IMR-90 (cell line): ENCODE measurements around the gene DENND1B. TPM values are rescaled to one million over a fixed set of nuclear protein-coding genes. Genes with fewer than 3 reads are reported as not detected.

Experiments used
- ATAC-seq: fragments of 200-7000 bp; cut with Tn5 transposase; 2 replicates; pipeline ENCODE4 v1.9.1; 2020; ENCODE audit warnings: low read depth, mild to moderate bottlenecking, moderate library complexity
- BruUV-seq: library from RNA; stranded (reverse); fragments of 400-500 nt; replicated peaks from 2 replicates; lab custom pipeline; 2021; lab: Mats Ljungman, UMichigan
- CTCF ChIA-PET: fragments of 300-600 bp; formaldehyde crosslinking; extraction: SDS; loops from one replicate; lab custom pipeline; 2021; ENCODE audit warnings: antibody characterized with exemption; lab: Yijun Ruan, JAX
- POLR2A ChIA-PET: fragments of 300-600 bp; sonication (Branson Sonifier 250); formaldehyde crosslinking; loops from one replicate; lab custom pipeline; 2022; ENCODE audit warnings: antibody characterized with exemption; ENCODE audit not compliant: unreplicated experiment; lab: Charles Lee
- DNase-seq: peaks from one replicate; pipeline ENCODE4 v3.0.0; 2013
- H2AFZ ChIP-seq: replicated peaks from 2 replicates; pipeline ENCODE3; 2013; ENCODE audit warnings: low read length, mild to moderate bottlenecking; ENCODE audit not compliant: poor library complexity
- H2AK5ac ChIP-seq: 2 replicates; pipeline ENCODE4 v1.6.1; 2013; ENCODE audit warnings: low read depth, low read length, inconsistent platforms
- H2AK9ac ChIP-seq: replicated peaks from 2 replicates; pipeline ENCODE3; 2013; ENCODE audit warnings: mild to moderate bottlenecking, low read depth, low read length, moderate library complexity; ENCODE audit not compliant: poor library complexity
- H2BK120ac ChIP-seq: 2 replicates; pipeline ENCODE4 v1.6.1; 2013; ENCODE audit warnings: low read depth, low read length, inconsistent platforms
- H2BK15ac ChIP-seq: 3 replicates; pipeline ENCODE4 v1.6.1; 2013; ENCODE audit warnings: low read depth, low read length, inconsistent platforms
- H2BK20ac ChIP-seq: 2 replicates; pipeline ENCODE4 v1.6.1; 2013; ENCODE audit warnings: low read depth, mild to moderate bottlenecking, inconsistent platforms, low read length, moderate library complexity
- H2BK5ac ChIP-seq: 2 replicates; pipeline ENCODE4 v1.6.1; 2013; ENCODE audit warnings: mild to moderate bottlenecking, low read depth, low read length, inconsistent platforms; ENCODE audit not compliant: poor library complexity, severe bottlenecking
- H3K14ac ChIP-seq: replicated peaks from 2 replicates; pipeline ENCODE4 v1.6.1; 2013; ENCODE audit warnings: low read depth, low read length, inconsistent platforms
- H3K18ac ChIP-seq: 2 replicates; pipeline ENCODE4 v1.6.1; 2013; ENCODE audit warnings: low read depth, low read length, control low read depth
- H3K23ac ChIP-seq: 2 replicates; pipeline ENCODE4 v1.6.1; 2013; ENCODE audit warnings: low read depth, low read length, inconsistent platforms
- H3K27ac ChIP-seq: 2 replicates; pipeline ENCODE4 v1.5.1; 2013; ENCODE audit warnings: mild to moderate bottlenecking, control low read depth, low read length; ENCODE audit not compliant: insufficient read depth
- H3K27me3 ChIP-seq: 2 replicates; pipeline ENCODE4 v1.6.1; 2013; ENCODE audit warnings: low read length; ENCODE audit not compliant: control insufficient read depth, insufficient read depth
- H3K36me3 ChIP-seq: 2 replicates; pipeline ENCODE4 v1.6.1; 2013; ENCODE audit warnings: low read length, mixed read lengths; ENCODE audit not compliant: control insufficient read depth, insufficient read depth
- H3K4ac ChIP-seq: 2 replicates; pipeline ENCODE4 v1.6.1; 2013; ENCODE audit warnings: low read depth, low read length, inconsistent platforms
- H3K4me1 ChIP-seq: 2 replicates; pipeline ENCODE4 v1.6.1; 2013; ENCODE audit warnings: low read length, mixed read lengths; ENCODE audit not compliant: control insufficient read depth, insufficient read depth
- H3K4me2 ChIP-seq: 2 replicates; pipeline ENCODE4 v1.6.1; 2013; ENCODE audit warnings: low read depth, mild to moderate bottlenecking, control low read depth, low read length, moderate library complexity
- H3K4me3 ChIP-seq: 2 replicates; pipeline ENCODE4 v1.5.1; 2013; ENCODE audit warnings: low read depth, mild to moderate bottlenecking, control low read depth, low read length, moderate library complexity; ENCODE audit not compliant: insufficient read depth
- H3K56ac ChIP-seq: 2 replicates; pipeline ENCODE4 v1.6.1; 2013; ENCODE audit warnings: low read length, inconsistent platforms; ENCODE audit not compliant: insufficient read depth; ENCODE audit errors: extremely low read depth
- H3K79me1 ChIP-seq, 2 experiments: 2 replicates each; pipeline ENCODE4 v1.6.1; 2013; ENCODE audit warnings: low read length in 2 of 2, inconsistent platforms in 1 of 2, low read depth in 1 of 2
- H3K9ac ChIP-seq: 2 replicates; pipeline ENCODE4 v1.6.1; 2013; ENCODE audit warnings: low read depth, low read length, control low read depth
- H3K9me1 ChIP-seq: 2 replicates; pipeline ENCODE4 v1.6.1; 2013; ENCODE audit warnings: low read length, inconsistent platforms; ENCODE audit not compliant: insufficient read depth
- H3K9me3 ChIP-seq: 2 replicates; pipeline ENCODE4 v1.6.1; 2013; ENCODE audit warnings: low read length; ENCODE audit not compliant: control insufficient read depth, insufficient read depth
- H4K20me1 ChIP-seq: 2 replicates; pipeline ENCODE4 v1.6.1; 2013; ENCODE audit warnings: low read length, inconsistent platforms; ENCODE audit not compliant: insufficient read depth
- H4K5ac ChIP-seq: 2 replicates; pipeline ENCODE4 v1.6.1; 2013; ENCODE audit warnings: mild to moderate bottlenecking, low read depth, low read length, control low read depth
- H4K8ac ChIP-seq, 2 experiments: 2 replicates each; pipeline ENCODE4 v1.6.1; 2013; ENCODE audit warnings: low read depth in 2 of 2, low read length in 2 of 2, control low read depth in 1 of 2, inconsistent platforms in 1 of 2
- H4K91ac ChIP-seq: 2 replicates; pipeline ENCODE4 v1.6.1; 2013; ENCODE audit warnings: low read depth, low read length, inconsistent platforms; ENCODE audit not compliant: insufficient read depth
- BHLHE40 ChIP-seq: fragments of 150-350 bp; IDR thresholded peaks from 2 replicates; pipeline ENCODE4 v1.6.1; 2016; ENCODE audit warnings: mild to moderate bottlenecking, low read depth, low read length
- CEBPB ChIP-seq: IDR thresholded peaks from 2 replicates; pipeline ENCODE4 v1.6.1; 2012; ENCODE audit warnings: low read depth, low read length, improper control_type of control experiment
- CHD1 ChIP-seq: IDR thresholded peaks from 2 replicates; pipeline ENCODE4 v1.6.1; 2012; ENCODE audit warnings: low read depth, low read length, improper control_type of control experiment
- CTCF ChIP-seq: conservative IDR thresholded peaks from 2 replicates; pipeline ENCODE4 v1.5.1; 2012; ENCODE audit warnings: mild to moderate bottlenecking, low read depth, low read length, improper control_type of control experiment
- ELK1 ChIP-seq: fragments of 150-350 bp; IDR thresholded peaks from 2 replicates; pipeline ENCODE4 v1.6.1; 2016; ENCODE audit warnings: low read depth, mild to moderate bottlenecking, low read length, moderate library complexity, borderline replicate concordance
- FOS ChIP-seq: fragments of 150-350 bp; IDR thresholded peaks from 2 replicates; pipeline ENCODE4 v1.6.1; 2016; ENCODE audit warnings: low read depth, low read length
- MAFK ChIP-seq: IDR thresholded peaks from 2 replicates; pipeline ENCODE4 v1.6.1; 2012; ENCODE audit warnings: low read depth, low read length, improper control_type of control experiment
- MAZ ChIP-seq: IDR thresholded peaks from 2 replicates; pipeline ENCODE4 v1.6.1; 2012; ENCODE audit warnings: low read depth, mild to moderate bottlenecking, low read length, improper control_type of control experiment, moderate library complexity, borderline replicate concordance
- MXI1 ChIP-seq: IDR thresholded peaks from 2 replicates; pipeline ENCODE4 v1.6.1; 2012; ENCODE audit warnings: low read depth, mild to moderate bottlenecking, low read length, moderate library complexity, borderline replicate concordance
- NFE2L2 ChIP-seq: fragments of 150-350 bp; IDR thresholded peaks from 2 replicates; pipeline ENCODE4 v1.6.1; 2016; ENCODE audit warnings: low read depth, mild to moderate bottlenecking, low read length
- POLR2A ChIP-seq: IDR thresholded peaks from 2 replicates; pipeline ENCODE4 v1.6.1; 2012; ENCODE audit warnings: mild to moderate bottlenecking, low read depth, low read length
- RAD21 ChIP-seq: IDR thresholded peaks from 2 replicates; pipeline ENCODE4 v1.6.1; 2012; ENCODE audit warnings: low read length, improper control_type of control experiment
- RCOR1 ChIP-seq: IDR thresholded peaks from 2 replicates; pipeline ENCODE4 v1.6.1; 2012; ENCODE audit warnings: mild to moderate bottlenecking, low read length, improper control_type of control experiment; ENCODE audit not compliant: insufficient replicate concordance
- RFX5 ChIP-seq: IDR thresholded peaks from 2 replicates; pipeline ENCODE4 v1.8.0; 2012; ENCODE audit warnings: low read depth, mild to moderate bottlenecking, low read length, moderate library complexity
- SMC3 ChIP-seq: fragments of 150-350 bp; IDR thresholded peaks from 2 replicates; pipeline ENCODE4 v1.6.1; 2016; ENCODE audit warnings: low read depth, mild to moderate bottlenecking, antibody characterized with exemption, low read length, moderate library complexity
- USF2 ChIP-seq: fragments of 150-350 bp; IDR thresholded peaks from 2 replicates; pipeline ENCODE4 v1.6.1; 2017; ENCODE audit warnings: mild to moderate bottlenecking, antibody characterized with exemption, low read length, low read depth
- WGBS, 2 experiments: methylation state at CpG; one replicate each; pipeline versions ENCODE4 v1.1.5 to v1.1.7; 2013; ENCODE audit warnings: missing lambda C conversion rate in 2 of 2; ENCODE audit not compliant: insufficient read length in 1 of 2; ENCODE audit errors: extremely low coverage in 2 of 2; 5-methylcytosine and 5-hydroxymethylcytosine counted together
- dilution Hi-C: fragments of 300-500 bp; cut with HindIII; formaldehyde crosslinking; loops from one replicate; pipeline ENCODE4 v1.14.3; 2018; ENCODE audit warnings: low sequenced_read_pairs; ENCODE audit not compliant: unreplicated experiment
- in situ Hi-C: fragments of 300-500 bp; cut with MboI; formaldehyde crosslinking; loops from 3 replicates; pipeline ENCODE4 v1.14.3; 2019; ENCODE audit warnings: low sequenced_read_pairs, inconsistent platforms, mixed read lengths
- intact Hi-C: fragments of 100-400 bp; cut with micrococcal nuclease; formaldehyde crosslinking; loops from 2 replicates; pipeline ENCODE4 v1.10.0; 2022
- polyA plus RNA-seq, 3 experiments: library from polyadenylated mRNA; depleted of rRNA; stranded (reverse); fragments of >200 nt; gene quantifications; 2 replicates each; pipeline ENCODE4 v1.2.3, GENCODE V29; 2012; ENCODE audit warnings: low replicate concordance in 1 of 3
- total RNA-seq: library from RNA; depleted of rRNA; stranded (reverse); fragments of >200 nt; gene quantifications from 2 replicates; pipeline ENCODE4 v1.2.3, GENCODE V29; 2012

The DENND1B gene
- total and polyA plus RNA-seq, 2 of the 4 experiments (the other 2 are of a cell fraction) = 4.0 to 24.2 TPM

DNA sequence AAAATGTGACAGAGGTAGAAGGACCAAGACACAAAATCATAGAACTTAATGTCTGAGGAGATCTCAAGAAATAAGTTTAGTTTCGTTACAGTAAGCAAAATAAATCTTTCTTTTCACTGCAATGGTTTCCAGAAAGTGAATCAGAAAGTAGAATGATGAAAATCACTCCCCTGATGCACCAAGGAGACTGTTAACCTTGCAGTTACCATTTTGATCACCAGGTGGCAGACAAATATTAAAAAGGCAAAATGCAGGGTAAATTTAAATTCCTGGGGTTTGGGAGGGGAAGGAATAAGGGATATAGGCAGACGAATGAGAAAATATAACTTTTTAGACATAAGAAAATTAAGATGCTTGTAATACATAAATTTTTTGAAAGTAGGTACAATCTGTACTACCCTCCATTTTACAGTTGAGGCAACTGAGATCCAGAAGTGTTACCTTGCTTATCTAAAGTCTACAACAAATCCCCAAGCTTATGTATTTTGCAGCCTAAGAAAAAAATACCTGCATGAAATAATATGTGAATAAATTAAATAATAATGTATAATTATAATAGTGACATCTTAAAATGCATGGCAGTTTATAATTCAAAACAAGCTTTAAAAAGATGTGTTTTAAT lies 254.1 kb downstream of the DENND1B start:
- Histone ChIP-seq H3K27me3 (no peaks in the 10 kb centered on the region), H3K79me1 (no peaks in the 10 kb centered on the region), H2BK15ac (no peak overlapping the region), H3K4me2 (no peak overlapping the region), H2AFZ (no peak overlapping the region), H4K5ac (no peak overlapping the region), H4K20me1 (no peaks in the 10 kb centered on the region), H3K23ac (no peak overlapping the region), H3K9me3 (no peaks in the 10 kb centered on the region), H3K4me1 (no peaks in the 10 kb centered on the region), H2BK120ac (no peak overlapping the region), H4K8ac (no peak overlapping the region), H3K4ac (no peak overlapping the region), H2AK5ac (no peak overlapping the region), H3K14ac (no peak overlapping the region), H3K18ac (no peak overlapping the region), H3K36me3 (no peaks in the 10 kb centered on the region), H3K27ac (no peak overlapping the region), H3K4me3 (no peak overlapping the region), H2BK5ac (no peak overlapping the region), H2AK9ac (no peak overlapping the region), H3K9me1 (no peaks in the 10 kb centered on the region), H4K91ac (no peak overlapping the region), H3K56ac (no peak overlapping the region), H2BK20ac (no peak overlapping the region), H3K9ac (no peak overlapping the region)
- no TSS peak for BruUV-seq
- ChIA-PET CTCF (interaction anchor here (0.6 to 1.2 kb wide), 5 partner anchors 15 to 394 kb away, joined by 3 read pairs; no protein-coding TSS in a partner anchor), POLR2A (no interaction called here)
- no CpG with 5 or more reads among the region's 2 CpGs for WGBS, 2 experiments
- in situ Hi-C loops = loop anchor here (5.0 to 10.0 kb wide), 2 partner anchors 401 to 944 kb away; no protein-coding TSS in a partner anchor
- ATAC-seq (peak; percentile 66), DNase-seq (peak; percentile 44)
- TF ChIP-seq MAZ (0 out of 2 replicates have a peak, but pooled peaks have one; percentile 24), FOS (no peak), NFE2L2 (no peak), POLR2A (no peak), RAD21 (peak; percentile 43), MXI1 (no peak), CEBPB (no peak), RFX5 (no peak), CTCF (peak; percentile 60), USF2 (no peak), SMC3 (peak; percentile 50), CHD1 (no peak), ELK1 (no peak), BHLHE40 (no peak), RCOR1 (no peak), MAFK (no peak)
- intact Hi-C loops = loop anchor here (5.0 kb wide), 2 partner anchors 946 to 1161 kb away; no protein-coding TSS in a partner anchor
- dilution Hi-C loops = no loop called here
